HEK293 (cell line): ENCODE data around the gene BRD8.

Experiments used
- SETDB1 ChIP-seq: IDR thresholded peaks from one replicate; pipeline ENCODE4 v1.6.1; 2017; ENCODE audit warnings: mild to moderate bottlenecking, low read length, moderate library complexity, mixed read lengths; ENCODE audit not compliant: insufficient read length
- ZBTB49 ChIP-seq: fragments of 450-650 bp; formaldehyde crosslinking; IDR thresholded peaks from 2 replicates; pipeline ENCODE4 v1.5.1; 2016; ENCODE audit warnings: missing biosample characterization, missing genetic modification characterization, low read depth
- ZNF600 ChIP-seq: fragments of 450-650 bp; formaldehyde crosslinking; IDR thresholded peaks from 2 replicates; pipeline ENCODE4 v1.5.1; 2016; ENCODE audit warnings: missing biosample characterization, missing genetic modification characterization
- ZNF658 ChIP-seq: fragments of 450-650 bp; formaldehyde crosslinking; IDR thresholded peaks from 2 replicates; pipeline ENCODE4; 2016; ENCODE audit warnings: missing biosample characterization, missing genetic modification characterization
- ZNF670 ChIP-seq: fragments of 450-650 bp; formaldehyde crosslinking; IDR thresholded peaks from 2 replicates; pipeline ENCODE4 v1.5.1; 2016; ENCODE audit warnings: missing biosample characterization, missing genetic modification characterization, low read depth
- TF ChIP-seq, protein P1 (sequence below): fragments of 450-650 bp; formaldehyde crosslinking; IDR thresholded peaks from 2 replicates; pipeline ENCODE4 v1.5.1; 2016; ENCODE audit warnings: missing biosample characterization, missing genetic modification characterization
- TF ChIP-seq, protein P2 (sequence below): fragments of 450-650 bp; formaldehyde crosslinking; IDR thresholded peaks from 2 replicates; pipeline ENCODE4 v1.5.1; 2016; ENCODE audit warnings: missing biosample characterization, missing genetic modification characterization
- TF ChIP-seq, protein P3 (sequence below): fragments of 450-650 bp; formaldehyde crosslinking; conservative IDR thresholded peaks from 2 replicates; pipeline ENCODE4 v1.5.1; 2016; ENCODE audit warnings: low read depth, missing biosample characterization, missing genetic modification characterization

DNA sequence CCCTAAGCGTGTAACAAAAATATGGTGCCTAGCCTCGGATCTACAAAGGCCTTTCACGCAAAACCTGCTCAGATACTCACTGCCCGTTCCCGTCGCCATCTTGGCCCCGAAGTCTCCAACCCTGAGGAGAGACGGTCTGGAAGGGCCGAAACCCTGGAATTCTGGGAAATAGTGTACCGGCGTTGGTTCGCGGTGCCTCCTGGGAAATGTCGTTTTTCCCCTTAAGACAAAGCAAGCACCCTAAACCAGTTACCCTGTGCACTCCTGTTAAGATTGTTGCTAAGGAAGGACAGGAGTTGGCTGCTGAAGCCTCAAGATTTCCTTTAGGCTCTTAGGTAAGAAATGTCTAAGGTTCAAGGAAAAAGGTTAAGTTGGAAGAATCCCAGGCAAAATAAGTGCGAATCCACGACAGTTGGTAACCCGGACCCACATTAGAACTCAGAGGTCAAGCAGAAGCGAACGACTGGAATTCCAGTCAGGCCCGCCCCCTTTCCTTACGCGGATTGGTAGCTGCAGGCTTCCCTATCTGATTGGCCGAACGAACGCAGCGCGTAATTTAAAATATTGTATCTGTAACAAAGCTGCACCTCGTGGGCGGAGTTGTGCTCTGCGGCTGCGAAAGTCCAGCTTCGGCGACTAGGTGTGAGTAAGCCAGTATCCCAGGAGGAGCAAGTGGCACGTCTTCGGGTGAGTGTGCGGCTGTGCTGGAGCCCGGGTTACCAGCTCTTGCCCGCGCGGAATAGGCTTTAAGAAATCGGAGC is at the start of gene BRD8, which contains the start of gene KIF20A:
- no peak for TF ChIP-seq ZNF658
- TF ChIP-seq, protein P1, sequence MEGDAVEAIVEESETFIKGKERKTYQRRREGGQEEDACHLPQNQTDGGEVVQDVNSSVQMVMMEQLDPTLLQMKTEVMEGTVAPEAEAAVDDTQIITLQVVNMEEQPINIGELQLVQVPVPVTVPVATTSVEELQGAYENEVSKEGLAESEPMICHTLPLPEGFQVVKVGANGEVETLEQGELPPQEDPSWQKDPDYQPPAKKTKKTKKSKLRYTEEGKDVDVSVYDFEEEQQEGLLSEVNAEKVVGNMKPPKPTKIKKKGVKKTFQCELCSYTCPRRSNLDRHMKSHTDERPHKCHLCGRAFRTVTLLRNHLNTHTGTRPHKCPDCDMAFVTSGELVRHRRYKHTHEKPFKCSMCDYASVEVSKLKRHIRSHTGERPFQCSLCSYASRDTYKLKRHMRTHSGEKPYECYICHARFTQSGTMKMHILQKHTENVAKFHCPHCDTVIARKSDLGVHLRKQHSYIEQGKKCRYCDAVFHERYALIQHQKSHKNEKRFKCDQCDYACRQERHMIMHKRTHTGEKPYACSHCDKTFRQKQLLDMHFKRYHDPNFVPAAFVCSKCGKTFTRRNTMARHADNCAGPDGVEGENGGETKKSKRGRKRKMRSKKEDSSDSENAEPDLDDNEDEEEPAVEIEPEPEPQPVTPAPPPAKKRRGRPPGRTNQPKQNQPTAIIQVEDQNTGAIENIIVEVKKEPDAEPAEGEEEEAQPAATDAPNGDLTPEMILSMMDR, result no peak
- TF ChIP-seq, protein P2, sequence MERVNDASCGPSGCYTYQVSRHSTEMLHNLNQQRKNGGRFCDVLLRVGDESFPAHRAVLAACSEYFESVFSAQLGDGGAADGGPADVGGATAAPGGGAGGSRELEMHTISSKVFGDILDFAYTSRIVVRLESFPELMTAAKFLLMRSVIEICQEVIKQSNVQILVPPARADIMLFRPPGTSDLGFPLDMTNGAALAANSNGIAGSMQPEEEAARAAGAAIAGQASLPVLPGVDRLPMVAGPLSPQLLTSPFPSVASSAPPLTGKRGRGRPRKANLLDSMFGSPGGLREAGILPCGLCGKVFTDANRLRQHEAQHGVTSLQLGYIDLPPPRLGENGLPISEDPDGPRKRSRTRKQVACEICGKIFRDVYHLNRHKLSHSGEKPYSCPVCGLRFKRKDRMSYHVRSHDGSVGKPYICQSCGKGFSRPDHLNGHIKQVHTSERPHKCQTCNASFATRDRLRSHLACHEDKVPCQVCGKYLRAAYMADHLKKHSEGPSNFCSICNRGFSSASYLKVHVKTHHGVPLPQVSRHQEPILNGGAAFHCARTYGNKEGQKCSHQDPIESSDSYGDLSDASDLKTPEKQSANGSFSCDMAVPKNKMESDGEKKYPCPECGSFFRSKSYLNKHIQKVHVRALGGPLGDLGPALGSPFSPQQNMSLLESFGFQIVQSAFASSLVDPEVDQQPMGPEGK (tag by site-specific recombination), result no peak
- peak; percentile 94 for TF ChIP-seq ZNF600 (tag by site-specific recombination)
- no peak for TF ChIP-seq ZNF670 (tag by site-specific recombination)
- TF ChIP-seq SETDB1, result no peak
- TF ChIP-seq ZBTB49 (tag by site-specific recombination), result no peak
- TF ChIP-seq, protein P3, sequence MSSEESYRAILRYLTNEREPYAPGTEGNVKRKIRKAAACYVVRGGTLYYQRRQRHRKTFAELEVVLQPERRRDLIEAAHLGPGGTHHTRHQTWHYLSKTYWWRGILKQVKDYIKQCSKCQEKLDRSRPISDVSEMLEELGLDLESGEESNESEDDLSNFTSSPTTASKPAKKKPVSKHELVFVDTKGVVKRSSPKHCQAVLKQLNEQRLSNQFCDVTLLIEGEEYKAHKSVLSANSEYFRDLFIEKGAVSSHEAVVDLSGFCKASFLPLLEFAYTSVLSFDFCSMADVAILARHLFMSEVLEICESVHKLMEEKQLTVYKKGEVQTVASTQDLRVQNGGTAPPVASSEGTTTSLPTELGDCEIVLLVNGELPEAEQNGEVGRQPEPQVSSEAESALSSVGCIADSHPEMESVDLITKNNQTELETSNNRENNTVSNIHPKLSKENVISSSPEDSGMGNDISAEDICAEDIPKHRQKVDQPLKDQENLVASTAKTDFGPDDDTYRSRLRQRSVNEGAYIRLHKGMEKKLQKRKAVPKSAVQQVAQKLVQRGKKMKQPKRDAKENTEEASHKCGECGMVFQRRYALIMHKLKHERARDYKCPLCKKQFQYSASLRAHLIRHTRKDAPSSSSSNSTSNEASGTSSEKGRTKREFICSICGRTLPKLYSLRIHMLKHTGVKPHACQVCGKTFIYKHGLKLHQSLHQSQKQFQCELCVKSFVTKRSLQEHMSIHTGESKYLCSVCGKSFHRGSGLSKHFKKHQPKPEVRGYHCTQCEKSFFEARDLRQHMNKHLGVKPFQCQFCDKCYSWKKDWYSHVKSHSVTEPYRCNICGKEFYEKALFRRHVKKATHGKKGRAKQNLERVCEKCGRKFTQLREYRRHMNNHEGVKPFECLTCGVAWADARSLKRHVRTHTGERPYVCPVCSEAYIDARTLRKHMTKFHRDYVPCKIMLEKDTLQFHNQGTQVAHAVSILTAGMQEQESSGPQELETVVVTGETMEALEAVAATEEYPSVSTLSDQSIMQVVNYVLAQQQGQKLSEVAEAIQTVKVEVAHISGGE, result peak; percentile 7; the same call in 1 of the 2 replicates
